ENCODE results near the gene ZNF506.

DNA sequence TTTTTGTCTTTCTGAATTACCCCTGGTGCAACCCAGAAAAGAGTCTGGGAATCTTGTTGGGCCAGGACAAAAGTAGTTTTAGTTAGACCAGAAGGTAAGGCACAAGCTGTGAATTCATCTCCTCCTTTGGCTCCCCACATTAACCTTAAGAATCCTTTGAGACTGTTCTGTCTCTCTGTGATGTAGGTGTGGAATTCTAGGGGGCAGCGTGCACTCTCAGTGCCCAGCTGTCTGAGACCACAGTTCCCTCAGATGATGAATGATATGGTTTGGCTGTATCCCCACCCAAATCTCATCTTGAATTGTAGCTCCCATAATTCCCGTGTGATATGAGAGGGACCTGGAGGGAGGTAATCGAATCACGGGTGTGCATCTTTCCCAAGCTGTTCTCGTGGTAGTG, 43.9 kb downstream of the ZNF506 start:
- TF ChIP-seq POLR2A (IDR thresholded peaks at IDR 0.05; ENCODE audit: low read depth, low read length) (no peak), POLR2AphosphoS5 (IDR thresholded peaks at IDR 0.05; ENCODE audit: low read depth, low read length) (no peak), TAF1 (IDR thresholded peaks at IDR 0.05; ENCODE audit: borderline replicate concordance, low read depth, low read length) (no peak)
